ENCODE data around the gene COPRS.

COPRS gene, protein sequence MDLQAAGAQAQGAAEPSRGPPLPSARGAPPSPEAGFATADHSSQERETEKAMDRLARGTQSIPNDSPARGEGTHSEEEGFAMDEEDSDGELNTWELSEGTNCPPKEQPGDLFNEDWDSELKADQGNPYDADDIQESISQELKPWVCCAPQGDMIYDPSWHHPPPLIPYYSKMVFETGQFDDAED
- 2.0 to 51.7 (median 10.3) reads per million in 9 experiments for total RNA-seq

DNA sequence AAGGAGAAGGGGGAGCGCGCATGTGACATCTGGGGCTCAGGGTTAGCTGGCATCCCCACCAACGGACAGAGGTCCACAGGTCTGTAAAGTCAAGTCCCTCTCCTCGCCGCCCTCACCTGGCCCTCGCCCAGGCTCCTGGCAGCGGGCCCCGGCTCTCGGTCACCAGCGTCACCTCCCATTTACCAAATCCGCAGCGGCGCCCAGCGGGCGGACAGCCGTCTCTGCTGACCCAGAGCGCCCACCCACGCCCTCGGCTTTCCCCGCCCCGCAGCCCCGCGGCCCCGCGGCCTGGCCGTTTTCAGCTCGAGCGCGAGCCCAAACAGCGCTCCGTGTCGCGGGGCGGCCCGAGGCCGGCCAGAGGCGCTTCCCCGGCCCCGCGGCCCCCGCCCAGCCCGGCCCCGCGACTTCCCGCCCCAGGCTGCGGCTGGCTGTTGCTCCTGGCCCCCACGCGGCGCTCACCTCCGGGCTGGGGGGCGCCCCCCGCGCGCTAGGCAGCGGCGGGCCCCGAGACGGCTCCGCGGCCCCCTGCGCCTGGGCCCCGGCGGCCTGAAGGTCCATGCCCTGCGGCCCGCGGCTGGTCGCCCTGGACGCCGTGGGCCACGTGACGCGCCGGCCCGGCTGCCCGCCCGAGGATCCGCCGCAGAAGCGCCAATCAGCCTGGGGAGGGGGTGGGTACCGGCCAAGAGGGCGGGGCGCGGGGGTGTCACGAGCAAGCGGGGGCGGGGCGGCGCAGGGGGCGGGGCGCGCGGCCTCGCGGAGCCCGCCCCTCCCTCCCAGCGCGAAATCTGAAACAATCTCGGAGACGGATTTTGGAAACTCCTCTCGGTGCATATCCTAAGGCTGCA lies at the start of gene COPRS:
Gene COPRS, minus strand, starts transcription at position 603 of the 845 bp plus-strand sequence. Its CDS starts 45 bp downstream, at position 558.
- Mint-ChIP-seq H3K36me3 (ENCODE audit: insufficient read depth) (peaks cover 25% of the 10 kb centered on the region), H3K4me3 (peak within 1 kb of the TSS; percentile 79 to 80), H3K9me3 (no peaks in the 10 kb centered on the region), H3K27ac (peak within 1 kb of the TSS in 1 of 2 donors; percentile 3), H3K4me1 (ENCODE audit: low read depth in 2 of 2) (peaks cover 13 to 15% of the 10 kb centered on the region in 2 donors), H3K27me3 (no peaks in the 10 kb centered on the region)
- ATAC-seq (replicated peaks) (peak; percentile 84), DNase-seq (peak; percentile 57 to 59 (median 58))

DNA sequence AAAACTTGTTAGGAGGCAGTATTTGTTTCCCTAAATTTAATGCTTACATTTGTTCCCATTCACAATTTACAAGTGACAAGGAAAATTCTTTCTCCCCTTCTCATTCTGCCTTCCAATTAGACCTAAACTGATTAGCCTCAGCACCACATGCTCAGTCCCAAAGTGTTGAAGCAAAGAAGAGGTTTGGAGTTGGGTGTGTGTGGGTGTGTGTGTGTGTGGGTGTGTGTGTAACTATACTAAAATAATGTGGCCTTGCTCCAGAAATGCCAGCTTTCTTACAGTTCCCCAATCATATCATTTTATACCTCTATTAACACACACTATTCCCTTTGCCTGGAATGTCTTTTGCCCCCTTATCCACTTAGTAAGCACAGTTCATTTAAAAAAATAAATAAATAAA lies 49.3 kb upstream of the COPRS start:
- no peak for DNase-seq
- Mint-ChIP-seq H3K27me3 (peaks cover 22 to 48% of the 10 kb centered on the region in 2 donors), H3K36me3 (ENCODE audit: insufficient read depth) (peaks cover 3% of the 10 kb centered on the region), H3K4me1 (ENCODE audit: low read depth in 2 of 2) (no peaks in the 10 kb centered on the region), H3K27ac (no peak overlapping the region), H3K4me3 (no peak overlapping the region), H3K9me3 (no peaks in the 10 kb centered on the region)
- ATAC-seq (replicated peaks), result no peak

DNA sequence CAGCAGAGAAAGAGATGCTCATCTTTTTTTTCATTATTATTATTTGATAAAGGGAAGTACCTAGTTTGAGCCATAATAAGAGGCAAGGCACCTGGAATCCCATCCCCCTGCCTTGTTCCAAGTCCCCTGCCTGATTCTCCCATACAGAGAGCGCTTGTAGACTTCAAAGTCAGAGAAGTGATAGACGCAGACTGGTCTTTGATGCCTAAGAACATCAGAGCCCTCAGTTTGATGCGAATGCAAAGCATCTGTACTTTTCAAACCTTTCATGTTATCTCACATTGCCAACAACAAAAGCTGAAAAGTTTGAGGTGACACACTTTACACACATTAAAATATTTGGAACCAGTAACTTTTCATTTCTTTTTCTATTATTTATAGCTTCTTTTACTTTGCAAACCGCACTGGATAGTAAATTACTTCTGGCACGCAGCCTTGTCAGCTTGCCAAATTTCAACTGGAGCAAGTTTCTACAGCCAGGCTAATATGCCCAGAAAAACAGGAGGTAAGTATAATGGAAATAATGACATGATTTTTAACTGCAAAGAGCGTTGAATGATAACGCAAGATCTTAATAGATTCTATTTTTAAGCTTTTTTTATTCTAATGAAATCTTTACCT lies 48.4 kb upstream of the COPRS start:
- DNase-seq (no peak), ATAC-seq (replicated peaks) (no peak)
- no peaks in the 10 kb centered on the region for H3K9me3 Mint-ChIP-seq
- H3K4me1 Mint-ChIP-seq (ENCODE audit: low read depth in 2 of 2), result no peaks in the 10 kb centered on the region
- H3K36me3 Mint-ChIP-seq (ENCODE audit: insufficient read depth), result peaks cover 3% of the 10 kb centered on the region
- H3K4me3 Mint-ChIP-seq, result no peak overlapping the region
- H3K27ac Mint-ChIP-seq, result no peak overlapping the region
- H3K27me3 Mint-ChIP-seq, result peaks cover 22 to 46% of the 10 kb centered on the region in 2 donors

DNA sequence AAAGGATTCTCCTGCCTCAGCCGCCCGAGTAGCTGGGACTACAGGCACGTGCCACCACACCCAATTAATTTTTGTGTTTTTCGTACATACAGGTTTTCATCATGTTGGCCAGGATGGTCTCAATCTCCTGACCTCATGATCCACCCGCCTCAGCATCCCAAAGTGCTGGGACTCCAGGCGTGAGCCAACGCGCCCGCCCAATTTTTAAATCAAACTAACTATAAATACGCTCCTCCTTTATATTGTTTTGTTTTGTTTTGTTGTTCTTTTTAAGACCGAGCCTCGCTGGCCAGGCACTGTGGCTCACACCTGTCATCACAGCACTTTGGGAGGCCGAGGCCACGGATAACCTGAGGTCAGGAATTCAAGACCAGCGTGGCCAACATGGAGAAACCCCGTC lies 44.4 kb upstream of the COPRS start:
- Mint-ChIP-seq H3K9me3 (no peaks in the 10 kb centered on the region), H3K4me1 (ENCODE audit: low read depth in 2 of 2) (no peaks in the 10 kb centered on the region), H3K36me3 (ENCODE audit: insufficient read depth) (peaks cover 22% of the 10 kb centered on the region), H3K27me3 (peaks cover 0 to 15% of the 10 kb centered on the region in 2 donors), H3K4me3 (no peak overlapping the region), H3K27ac (no peak overlapping the region)
- ATAC-seq (replicated peaks) (no peak), DNase-seq (no peak)

DNA sequence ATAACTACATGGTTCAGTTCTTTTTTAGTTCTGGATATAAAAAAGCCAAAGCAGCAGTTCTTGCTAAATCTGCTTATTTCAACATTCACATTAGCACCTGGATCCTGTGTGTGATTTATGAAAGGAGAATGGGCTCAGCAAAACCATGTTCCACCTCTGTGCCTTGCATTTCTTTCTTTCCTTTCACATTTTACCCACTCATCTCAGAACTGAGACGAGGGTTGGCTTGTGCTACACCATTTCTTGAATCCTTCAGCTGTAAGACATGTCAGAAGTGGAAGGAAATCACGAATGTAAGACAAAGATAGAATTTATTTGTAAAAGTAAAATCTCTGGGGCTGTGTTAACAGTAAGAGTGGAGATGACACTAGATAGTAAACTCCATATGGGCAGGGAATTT lies 43.6 kb upstream of the COPRS start:
- Mint-ChIP-seq H3K4me3 (no peak overlapping the region), H3K4me1 (ENCODE audit: low read depth in 2 of 2) (peaks cover 0 to 3% of the 10 kb centered on the region in 2 donors), H3K9me3 (no peaks in the 10 kb centered on the region), H3K27ac (no peak overlapping the region), H3K27me3 (peaks cover 0 to 15% of the 10 kb centered on the region in 2 donors), H3K36me3 (ENCODE audit: insufficient read depth) (peaks cover 29% of the 10 kb centered on the region)
- ATAC-seq (replicated peaks) (no peak), DNase-seq (no peak)

DNA sequence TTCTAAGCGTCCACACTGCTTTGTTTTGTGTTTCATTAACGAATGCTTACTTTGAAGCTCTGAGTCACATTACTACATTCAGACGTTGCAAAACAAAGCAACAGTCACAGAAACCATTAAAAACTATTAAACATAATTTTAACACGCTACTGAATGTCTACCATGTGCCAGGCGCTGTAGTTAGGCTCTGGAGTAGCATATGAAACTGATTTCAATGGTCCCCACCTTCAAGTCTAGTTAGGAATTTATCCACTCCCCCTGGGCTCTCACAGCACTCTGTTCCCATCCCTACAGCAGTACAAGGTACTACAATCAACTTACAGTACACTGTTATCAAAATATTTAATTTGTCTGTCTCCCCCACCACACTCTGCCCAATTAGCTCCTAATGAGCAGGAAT lies 41.8 kb upstream of the COPRS start:
- no peaks in the 10 kb centered on the region for H3K27me3 Mint-ChIP-seq
- H3K4me3 Mint-ChIP-seq, result no peak overlapping the region
- DNase-seq (no peak), ATAC-seq (replicated peaks) (no peak)
- peaks cover 0 to 4% of the 10 kb centered on the region in 2 donors for H3K4me1 Mint-ChIP-seq (ENCODE audit: low read depth in 2 of 2)
- H3K36me3 Mint-ChIP-seq (ENCODE audit: insufficient read depth), result peaks cover 47% of the 10 kb centered on the region
- no peak overlapping the region for H3K27ac Mint-ChIP-seq
- H3K9me3 Mint-ChIP-seq, result no peaks in the 10 kb centered on the region

DNA sequence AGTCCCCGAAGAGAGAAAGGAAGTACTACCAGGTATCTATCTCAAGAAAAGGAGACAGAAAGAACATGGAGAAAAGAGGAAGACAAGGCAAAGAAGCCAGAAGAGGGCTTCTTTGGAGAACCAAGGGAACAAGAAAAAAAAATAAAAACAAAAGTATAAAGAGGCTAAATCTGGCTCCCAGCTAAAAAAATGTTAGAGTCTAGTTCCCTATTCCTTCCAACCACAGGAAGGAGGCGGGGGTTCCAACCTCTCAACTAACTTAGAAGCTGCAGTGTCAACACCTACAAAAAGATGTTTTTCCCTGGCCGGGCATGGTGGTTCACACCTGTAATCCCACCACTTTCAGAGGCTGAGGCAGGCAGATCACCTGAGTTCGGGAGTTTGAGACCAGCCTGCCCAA lies 29.1 kb upstream of the COPRS start:
- no peak for ATAC-seq (replicated peaks)
- Mint-ChIP-seq H3K27ac (no peak overlapping the region), H3K36me3 (ENCODE audit: insufficient read depth) (peaks cover 96% of the 10 kb centered on the region), H3K4me1 (ENCODE audit: low read depth in 2 of 2) (no peaks in the 10 kb centered on the region), H3K27me3 (no peaks in the 10 kb centered on the region), H3K9me3 (no peaks in the 10 kb centered on the region), H3K4me3 (no peak overlapping the region)
- no peak for DNase-seq

DNA sequence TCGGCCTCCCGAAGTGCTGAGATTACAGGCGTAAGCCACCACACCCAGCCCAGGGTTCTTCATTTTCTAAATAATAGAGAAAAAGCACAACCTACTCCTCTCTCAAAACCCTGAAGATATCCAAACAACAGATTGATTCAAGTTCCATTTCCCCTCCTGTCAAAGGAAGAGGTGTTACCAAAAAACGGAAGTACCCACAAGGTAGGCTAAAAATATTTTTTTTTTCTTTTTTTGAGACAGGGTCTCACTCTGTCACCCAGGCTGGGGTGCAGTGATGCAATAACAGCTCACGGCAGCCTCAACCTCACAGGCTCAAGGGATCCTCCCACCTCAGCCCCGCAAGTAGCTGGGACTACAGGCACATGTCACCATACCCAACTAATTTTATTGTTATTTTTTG lies 23.5 kb upstream of the COPRS start:
- no peak overlapping the region for H3K4me3 Mint-ChIP-seq
- peaks cover 0 to 2% of the 10 kb centered on the region in 2 donors for H3K4me1 Mint-ChIP-seq (ENCODE audit: low read depth in 2 of 2)
- peaks cover 97% of the 10 kb centered on the region for H3K36me3 Mint-ChIP-seq (ENCODE audit: insufficient read depth)
- peak overlapping the region in 1 of 2 donors; percentile 25 for H3K27ac Mint-ChIP-seq
- ATAC-seq (replicated peaks), result no peak
- H3K9me3 Mint-ChIP-seq, result no peaks in the 10 kb centered on the region
- no peak for DNase-seq
- no peaks in the 10 kb centered on the region for H3K27me3 Mint-ChIP-seq

DNA sequence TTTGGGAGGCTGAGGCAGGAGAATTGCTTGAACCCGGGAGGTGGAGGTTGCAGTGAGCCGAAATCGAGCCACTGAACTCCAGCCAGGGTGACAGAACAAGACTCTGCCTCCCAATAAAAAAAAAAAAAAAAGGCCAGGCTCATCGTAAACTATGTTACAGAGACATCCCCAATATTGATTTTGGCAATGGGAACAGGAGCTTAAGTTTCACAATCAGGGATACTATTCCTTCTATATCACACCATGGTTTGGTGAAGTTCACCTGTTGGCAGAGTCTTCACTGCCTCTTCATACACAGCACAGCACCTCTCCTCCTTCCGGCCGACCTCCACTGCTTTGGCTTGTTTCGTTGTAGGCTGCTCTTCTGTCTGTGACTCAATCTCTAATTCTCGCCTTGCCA lies 21.3 kb upstream of the COPRS start:
- Mint-ChIP-seq H3K9me3 (no peaks in the 10 kb centered on the region), H3K4me1 (ENCODE audit: low read depth in 2 of 2) (peaks cover 0 to 2% of the 10 kb centered on the region in 2 donors), H3K4me3 (no peak overlapping the region), H3K27ac (peak overlapping the region; percentile 11 to 84), H3K36me3 (ENCODE audit: insufficient read depth) (peaks cover 97% of the 10 kb centered on the region), H3K27me3 (no peaks in the 10 kb centered on the region)
- ATAC-seq (replicated peaks), result no peak
- DNase-seq, result no peak

DNA sequence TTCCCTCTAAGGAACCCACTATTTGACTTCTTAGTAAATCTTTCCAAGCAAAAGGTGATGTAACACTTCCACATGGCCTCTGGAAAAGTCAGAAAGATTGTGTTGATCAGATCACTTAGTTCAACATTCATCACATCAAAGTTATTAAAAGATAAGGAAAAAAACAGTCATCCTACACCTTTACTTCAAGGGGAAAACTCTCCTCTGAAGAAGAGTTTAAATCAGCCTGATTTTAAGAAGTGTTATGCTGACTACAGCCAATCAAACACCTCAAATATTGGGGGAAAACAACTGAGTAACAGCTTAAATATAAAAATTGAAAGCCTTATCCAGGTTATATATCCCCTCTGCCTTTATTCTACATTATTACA lies 19.6 kb upstream of the COPRS start:
- Mint-ChIP-seq H3K36me3 (ENCODE audit: insufficient read depth) (peaks cover 97% of the 10 kb centered on the region), H3K27ac (peak overlapping the region; percentile 17 to 81), H3K4me1 (ENCODE audit: low read depth in 2 of 2) (peaks cover 0 to 2% of the 10 kb centered on the region in 2 donors), H3K27me3 (no peaks in the 10 kb centered on the region), H3K4me3 (no peak overlapping the region), H3K9me3 (no peaks in the 10 kb centered on the region)
- DNase-seq (no peak), ATAC-seq (replicated peaks) (no peak)

DNA sequence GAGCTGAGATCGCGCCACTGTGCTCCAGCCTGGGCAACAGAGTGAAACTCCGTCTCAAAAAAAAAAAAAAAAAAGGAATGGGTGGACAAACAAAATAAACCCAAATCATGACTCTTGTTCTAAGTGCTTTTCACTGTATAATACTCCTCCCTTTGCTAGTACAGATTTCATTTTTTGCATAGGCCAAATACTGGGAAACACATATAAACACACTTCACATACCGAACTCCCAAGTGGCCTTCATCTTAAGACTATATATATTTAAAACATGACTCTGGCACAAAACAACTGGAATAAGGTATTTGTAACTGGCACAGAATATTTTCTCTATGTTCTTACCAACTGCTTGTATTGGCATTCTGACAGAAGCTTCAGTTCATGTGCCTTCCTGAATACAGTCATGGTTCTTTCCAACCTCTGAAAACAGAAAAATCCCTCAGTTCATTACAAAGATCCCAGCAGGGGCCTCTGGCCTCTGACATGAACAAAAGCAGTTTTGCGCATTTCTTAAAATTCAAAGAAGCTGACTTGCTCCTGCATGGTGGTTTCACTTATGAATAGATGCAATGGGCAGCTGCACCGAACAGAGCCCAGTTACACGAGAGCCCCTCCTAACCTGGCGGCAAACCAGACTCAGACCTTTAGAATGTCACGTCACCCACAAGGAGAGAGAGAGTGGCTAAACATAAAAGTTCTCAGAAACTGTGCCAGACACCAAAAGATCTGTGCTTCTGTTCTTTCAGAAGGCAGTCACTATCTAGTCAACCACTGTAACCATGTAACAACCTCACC lies 19.1 kb upstream of the COPRS start:
- H3K27ac Mint-ChIP-seq, result peak overlapping the region; percentile 17 to 81
- no peaks in the 10 kb centered on the region for H3K27me3 Mint-ChIP-seq
- DNase-seq, result no peak
- ATAC-seq (replicated peaks), result peak; percentile 41
- H3K36me3 Mint-ChIP-seq (ENCODE audit: insufficient read depth), result peaks cover 97% of the 10 kb centered on the region
- no peak overlapping the region for H3K4me3 Mint-ChIP-seq
- H3K9me3 Mint-ChIP-seq, result no peaks in the 10 kb centered on the region
- peaks cover 0 to 2% of the 10 kb centered on the region in 2 donors for H3K4me1 Mint-ChIP-seq (ENCODE audit: low read depth in 2 of 2)

DNA sequence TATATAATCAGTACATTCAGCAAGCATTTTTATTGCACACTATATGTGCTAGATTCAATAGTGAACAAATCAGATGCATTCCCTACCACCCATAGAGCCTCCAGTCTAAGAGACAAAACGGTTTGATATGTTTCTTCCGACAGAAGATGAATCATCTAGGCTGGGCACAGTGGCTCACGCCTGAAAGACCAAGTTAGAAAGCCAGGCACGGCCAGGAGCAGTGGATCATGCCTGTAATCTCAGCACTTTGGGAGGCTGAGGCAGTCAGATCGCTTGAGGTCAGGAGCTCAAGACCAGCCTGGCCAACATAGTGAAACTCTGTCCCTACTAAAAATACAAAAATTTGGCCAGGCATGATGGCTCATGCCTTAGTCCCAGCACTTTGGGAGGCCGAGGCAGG lies 18.3 kb upstream of the COPRS start:
- H3K9me3 Mint-ChIP-seq, result no peaks in the 10 kb centered on the region
- no peak overlapping the region for H3K4me3 Mint-ChIP-seq
- no peak overlapping the region for H3K27ac Mint-ChIP-seq
- no peaks in the 10 kb centered on the region for H3K27me3 Mint-ChIP-seq
- peaks cover 98% of the 10 kb centered on the region for H3K36me3 Mint-ChIP-seq (ENCODE audit: insufficient read depth)
- DNase-seq, result no peak
- H3K4me1 Mint-ChIP-seq (ENCODE audit: low read depth in 2 of 2), result peaks cover 0 to 2% of the 10 kb centered on the region in 2 donors
- no peak for ATAC-seq (replicated peaks)

DNA sequence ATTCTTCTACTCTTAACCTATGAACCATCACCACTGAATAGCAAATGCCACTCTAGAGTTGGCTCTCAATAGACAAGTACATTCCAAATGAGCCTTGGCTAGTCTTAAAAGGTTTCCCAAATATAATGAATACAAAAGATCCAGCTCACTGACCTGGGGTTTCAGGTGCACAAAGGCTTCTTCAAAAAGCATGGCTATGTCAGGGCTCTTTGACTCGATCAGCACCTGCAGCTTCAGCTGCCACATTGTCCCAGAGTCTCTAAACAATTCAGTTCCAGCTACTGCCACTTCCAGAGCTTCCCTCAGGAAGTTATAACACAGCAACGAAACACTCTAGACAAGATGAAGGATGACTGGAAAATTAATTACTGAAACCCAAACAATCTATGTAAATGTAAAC lies 16.0 kb upstream of the COPRS start:
- Mint-ChIP-seq H3K4me1 (ENCODE audit: low read depth in 2 of 2) (peaks cover 0 to 2% of the 10 kb centered on the region in 2 donors), H3K27ac (peak overlapping the region in 1 of 2 donors; percentile 31), H3K9me3 (no peaks in the 10 kb centered on the region), H3K36me3 (ENCODE audit: insufficient read depth) (peaks cover 98% of the 10 kb centered on the region), H3K27me3 (no peaks in the 10 kb centered on the region), H3K4me3 (no peak overlapping the region)
- DNase-seq (no peak), ATAC-seq (replicated peaks) (no peak)

Data from effector memory CD8-positive, alpha-beta T cell (primary cell).